Adrenal gland (tissue), 12 donors: Measurements from ENCODE around the gene ENDOV. TPM values are rescaled to one million over a fixed set of nuclear protein-coding genes. Genes with fewer than 3 reads are reported as not detected.
A peak's percentile ranks its signal among the peaks of the same experiment; 100 is the strongest.

Experiments used
- DNase-seq, 7 donors: peaks; one replicate each; pipeline ENCODE4 v3.0.0-alpha.2; 2019 to 2020
- H3K27ac ChIP-seq, 5 donors: fragments of 200-600 bp; sonication (generic) in 4 of 5; 1 replicate in 3 of 5; 2 replicates in 2 of 5; pipeline versions ENCODE4 v1.5.1 to v1.8.0; 2016 to 2020; ENCODE audit warnings: mild to moderate bottlenecking in 1 of 5
- H3K27me3 ChIP-seq: fragments of 200-600 bp; 2 replicates; pipeline ENCODE4 v1.8.0; 2021
- H3K36me3 ChIP-seq, 2 donors: fragments of 200-600 bp; replicated peaks in 1 of 2; 1 replicate in 1 of 2; 2 replicates in 1 of 2; pipeline versions ENCODE4 v1.5.1 to v1.8.0; 2018 to 2022
- H3K4me1 ChIP-seq, 2 donors: fragments of 200-600 bp; replicated peaks in 1 of 2; 1 replicate in 1 of 2; 2 replicates in 1 of 2; pipeline versions ENCODE4 v1.5.1 to v1.8.0; 2018 to 2021
- H3K4me3 ChIP-seq, 4 donors: fragments of 200-600 bp; sonication (generic) in 3 of 4; one replicate each; pipeline ENCODE4 v1.5.1; 2016 to 2018
- H3K9me3 ChIP-seq, 3 donors: fragments of 200-600 bp; sonication (generic) in 1 of 3; replicated peaks in 1 of 3; 1 replicate in 2 of 3; 2 replicates in 1 of 3; pipeline versions ENCODE4 v1.5.1 to v1.8.0; 2016 to 2021
- POLR2A ChIP-seq, 2 donors: fragments of 450-650 bp; IDR thresholded peaks; one replicate each; pipeline ENCODE4 v1.6.1; 2017; ENCODE audit warnings: antibody characterized with exemption in 2 of 2, mild to moderate bottlenecking in 2 of 2, moderate library complexity in 1 of 2
- WGBS, 4 donors: extraction: QIAGEN DNeasy Blood & Tissue Kit in 2 of 4; methylation state at CpG; one replicate each; pipeline versions ENCODE4 v1.1.5 to v1.1.7; 2013 to 2017; 5-methylcytosine and 5-hydroxymethylcytosine counted together
- intact Hi-C, 2 donors: fragments of 100-400 bp; cut with DNase I; formaldehyde crosslinking; loops; one replicate each; pipeline versions ENCODE4 v1.14.1 to v1.15.0; 2022 to 2023
- polyA plus RNA-seq, 3 donors: library from polyadenylated mRNA; stranded (reverse); fragments of 200-250 nt in 2 of 3; fragments of 350-450 nt in 1 of 3; fragmentation: Illumina TruSeq in 1 of 3; extraction: RNeasy Lipid Tissue Mini Kit (QIAGEN cat#74804) in 1 of 3; gene quantifications; one replicate each; pipeline ENCODE4 v1.2.3, GENCODE V29; 2013 to 2014
- total RNA-seq, 9 donors: library from RNA; depleted of rRNA in 4 of 9; stranded (reverse); fragments of >200 nt in 4 of 9; fragments of 120-200 nt in 1 of 9; fragmentation: NEBNext Ultra II Directional in 1 of 9; extraction: Animal tissue kit (Norgen Biotek cat#: 25700) in 1 of 9; gene quantifications; one replicate each; pipeline versions ENCODE4 v1.1.0 to v1.2.4, GENCODE V29; 2013 to 2023
- TF ChIP-seq, protein P1 (sequence below), 6 experiments: fragments of 450-650 bp in 4 of 6; fragments of 200-600 bp in 2 of 6; sonication (generic) in 1 of 6; IDR thresholded peaks; 1 replicate in 5 of 6; 2 replicates in 1 of 6; pipeline versions ENCODE4 v1.5.1 to v1.8.0; 2016 to 2021; ENCODE audit warnings: antibody characterized with exemption in 6 of 6, mild to moderate bottlenecking in 2 of 6, moderate library complexity in 1 of 6
- donor health status: healthy with polysubstance abuse.
- donor health status: Bipolar disorder and iron deficiency.
- donor health status: DM: yes; HTN: yes; CAD: no.
- donor health status: DM: no; HTN: no; CAD: no.
- donor health status: DM: no; HTN: no; CAD: no.
- donor health status: DM: yes; HTN: yes; CAD: no.

The ENDOV gene
- total and polyA plus RNA-seq, 12 donors: 7.1 to 31.9 (median 18.3) TPM

DNA sequence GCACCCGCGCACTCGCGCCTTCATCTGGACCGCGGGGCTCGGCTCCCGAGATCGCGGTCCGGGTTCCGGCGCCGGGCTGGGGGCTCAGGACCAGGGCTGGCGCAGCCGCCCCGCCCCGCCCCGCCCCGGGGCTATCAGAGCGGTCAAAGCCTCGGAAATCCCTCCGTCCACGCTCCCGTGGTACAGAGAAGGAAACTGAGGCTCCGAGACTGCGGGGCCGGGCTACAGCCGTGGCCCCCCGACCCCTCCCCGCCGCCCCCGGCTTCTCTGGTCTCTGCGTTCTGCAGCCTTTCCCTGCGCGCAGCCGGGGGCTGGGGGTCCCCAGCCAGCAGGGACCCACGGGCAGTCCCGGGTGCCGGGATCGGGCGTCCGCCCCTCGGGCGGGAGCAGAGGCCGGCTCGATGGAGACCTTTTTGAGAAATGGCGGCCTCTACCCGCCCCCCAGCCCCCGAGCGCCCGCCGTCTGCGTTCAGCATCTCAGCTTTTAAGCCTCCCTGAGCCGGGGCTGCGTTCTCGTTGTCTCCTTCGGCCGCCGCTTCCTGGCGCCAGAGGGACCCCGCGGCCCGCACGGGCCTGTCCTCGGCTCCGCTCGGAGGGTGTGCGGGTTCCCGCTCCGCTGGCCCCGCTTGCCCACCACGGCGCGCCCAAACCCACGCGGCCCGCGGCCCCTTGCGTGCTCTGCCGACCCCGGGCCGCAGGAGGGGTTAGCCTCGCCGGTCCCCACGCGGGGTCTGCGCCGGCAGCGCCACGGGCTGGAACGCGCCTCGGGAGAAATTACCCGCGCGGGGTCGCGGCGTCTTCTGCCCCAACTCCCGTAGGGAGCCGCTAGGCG lies 62.9 kb downstream of the ENDOV start:
- DNase-seq: peak in 6 of 7 donors; percentile 42 to 68 (median 58)
- 2 to 10% (median 2%) methylated on average over 2 to 102 of the region's 103 CpGs; no CpG with 5 or more reads in 1 of the 4 donors for whole genome bisulfite sequencing, 4 donors
- Histone ChIP-seq H3K4me3 (peak overlapping the region in 1 of 4 donors; percentile 50), H3K9me3 (no peaks in the 10 kb centered on the region), H3K4me1 (peaks cover 30 to 41% of the 10 kb centered on the region in 2 donors), H3K27ac (no peak overlapping the region), H3K27me3 (peaks cover 68% of the 10 kb centered on the region), H3K36me3 (no peaks in the 10 kb centered on the region)
- intact Hi-C loops: no loop called here
- TF ChIP-seq POLR2A (IDR thresholded peaks at IDR 0.05): no peak
- TF ChIP-seq, protein P1, sequence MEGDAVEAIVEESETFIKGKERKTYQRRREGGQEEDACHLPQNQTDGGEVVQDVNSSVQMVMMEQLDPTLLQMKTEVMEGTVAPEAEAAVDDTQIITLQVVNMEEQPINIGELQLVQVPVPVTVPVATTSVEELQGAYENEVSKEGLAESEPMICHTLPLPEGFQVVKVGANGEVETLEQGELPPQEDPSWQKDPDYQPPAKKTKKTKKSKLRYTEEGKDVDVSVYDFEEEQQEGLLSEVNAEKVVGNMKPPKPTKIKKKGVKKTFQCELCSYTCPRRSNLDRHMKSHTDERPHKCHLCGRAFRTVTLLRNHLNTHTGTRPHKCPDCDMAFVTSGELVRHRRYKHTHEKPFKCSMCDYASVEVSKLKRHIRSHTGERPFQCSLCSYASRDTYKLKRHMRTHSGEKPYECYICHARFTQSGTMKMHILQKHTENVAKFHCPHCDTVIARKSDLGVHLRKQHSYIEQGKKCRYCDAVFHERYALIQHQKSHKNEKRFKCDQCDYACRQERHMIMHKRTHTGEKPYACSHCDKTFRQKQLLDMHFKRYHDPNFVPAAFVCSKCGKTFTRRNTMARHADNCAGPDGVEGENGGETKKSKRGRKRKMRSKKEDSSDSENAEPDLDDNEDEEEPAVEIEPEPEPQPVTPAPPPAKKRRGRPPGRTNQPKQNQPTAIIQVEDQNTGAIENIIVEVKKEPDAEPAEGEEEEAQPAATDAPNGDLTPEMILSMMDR (IDR thresholded peaks at IDR 0.05): peak in 4 of 6 experiments; percentile 39 to 48 (median 43)

DNA sequence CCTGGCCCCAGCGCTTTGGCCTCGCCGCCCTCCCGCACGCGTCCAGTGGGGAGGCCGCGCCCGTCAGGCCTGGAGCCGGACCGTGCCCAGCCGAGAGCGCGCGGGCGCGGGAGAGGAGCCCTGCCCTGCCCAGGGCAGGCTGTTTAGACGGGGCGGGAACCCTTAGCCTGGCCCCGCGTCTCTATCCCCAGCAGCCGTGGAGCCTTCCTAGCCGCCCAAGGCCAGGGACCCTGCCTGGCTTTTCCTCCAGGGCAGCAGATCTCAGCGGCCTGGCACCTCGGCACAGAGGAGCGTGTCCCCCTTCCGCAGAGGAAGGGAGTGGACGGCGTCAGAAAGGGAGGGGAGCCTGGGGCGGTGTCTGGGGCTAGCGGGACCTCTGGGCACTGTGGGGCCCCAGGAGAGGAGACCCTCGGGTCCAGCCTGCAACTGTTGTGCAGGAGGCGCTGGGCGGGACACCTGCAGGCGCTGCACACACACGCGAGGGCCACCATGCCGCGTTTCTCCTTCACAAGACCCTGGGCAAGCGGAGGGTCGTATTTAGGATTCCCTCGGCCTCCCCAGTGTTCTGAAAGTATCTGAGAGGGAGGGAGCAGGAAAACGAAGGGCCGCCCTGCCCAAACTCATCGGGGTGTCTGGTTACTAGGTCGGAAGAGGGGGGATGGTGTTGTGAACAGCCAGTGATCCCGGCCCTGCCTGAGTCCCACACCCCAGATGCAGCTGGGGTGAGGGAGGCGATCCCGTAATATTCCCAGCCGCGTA lies 63.7 kb downstream of the ENDOV start:
- no peak for TF ChIP-seq POLR2A (IDR thresholded peaks at IDR 0.05)
- TF ChIP-seq, protein P1 (IDR thresholded peaks at IDR 0.05): no peak
- Histone ChIP-seq H3K36me3 (no peaks in the 10 kb centered on the region), H3K9me3 (no peaks in the 10 kb centered on the region), H3K4me3 (peak overlapping the region in 1 of 4 donors; percentile 50), H3K4me1 (peaks cover 30 to 41% of the 10 kb centered on the region in 2 donors), H3K27ac (no peak overlapping the region), H3K27me3 (peaks cover 64% of the 10 kb centered on the region)
- 23 to 34% (median 29%) methylated on average over 21 to 51 of the region's 51 CpGs for whole genome bisulfite sequencing, 4 donors
- intact Hi-C loops: no loop called here
- no peak for DNase-seq

DNA sequence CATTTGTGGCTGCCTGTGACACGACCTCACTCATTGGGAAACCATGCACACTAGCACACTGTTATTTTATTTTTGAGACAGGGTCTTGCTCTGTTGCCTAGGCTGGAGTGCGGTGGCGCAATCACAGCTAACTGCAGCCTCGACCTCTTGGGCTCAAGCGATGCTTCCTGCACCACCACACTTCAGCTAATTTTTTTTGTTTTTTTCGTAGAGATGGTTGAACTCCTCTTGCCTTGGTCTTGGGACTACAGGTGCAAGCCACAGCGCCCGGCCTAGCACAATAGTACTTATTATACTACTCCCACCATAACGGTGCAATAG lies 64.2 kb downstream of the ENDOV start:
- Histone ChIP-seq H3K4me3 (no peak overlapping the region), H3K36me3 (no peaks in the 10 kb centered on the region), H3K27me3 (peaks cover 61% of the 10 kb centered on the region), H3K27ac (no peak overlapping the region), H3K9me3 (no peaks in the 10 kb centered on the region), H3K4me1 (peaks cover 30 to 41% of the 10 kb centered on the region in 2 donors)
- intact Hi-C loops: no loop called here
- DNase-seq: no peak
- WGBS, 4 donors: 70 to 86% (median 74%) methylated on average over 9 of the region's 9 CpGs
- TF ChIP-seq, protein P1 (IDR thresholded peaks at IDR 0.05): no peak
- TF ChIP-seq POLR2A (IDR thresholded peaks at IDR 0.05): no peak

DNA sequence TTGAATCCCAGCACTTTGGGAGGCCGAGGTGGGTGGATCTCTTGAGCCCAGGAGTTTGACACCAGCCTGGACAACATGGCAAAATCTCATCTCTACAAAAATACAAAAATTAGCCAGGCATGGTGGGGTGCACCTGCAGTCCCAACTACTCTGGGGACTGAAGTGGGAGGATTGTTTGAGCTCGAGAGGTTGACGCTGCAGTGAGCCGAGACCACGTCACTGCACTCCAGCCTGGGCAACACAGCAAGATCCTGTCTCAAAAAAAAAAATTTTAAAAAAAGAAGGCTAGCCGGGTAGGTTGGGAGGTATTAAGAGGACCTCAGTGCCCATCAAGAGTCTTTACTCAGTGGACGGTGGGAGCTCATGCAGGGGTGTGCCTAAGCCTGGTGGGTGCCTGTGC lies 65.3 kb downstream of the ENDOV start:
- 86 to 95% (median 91%) methylated on average over 7 of the region's 7 CpGs for WGBS, 4 donors
- Histone ChIP-seq H3K36me3 (no peaks in the 10 kb centered on the region), H3K9me3 (no peaks in the 10 kb centered on the region), H3K27me3 (peaks cover 61% of the 10 kb centered on the region), H3K4me3 (no peak overlapping the region), H3K27ac (no peak overlapping the region), H3K4me1 (peaks cover 30% of the 10 kb centered on the region in 2 donors)
- no peak for TF ChIP-seq POLR2A (IDR thresholded peaks at IDR 0.05)
- TF ChIP-seq, protein P1 (IDR thresholded peaks at IDR 0.05): no peak
- intact Hi-C loops: no loop called here
- no peak for DNase-seq
